ENCODE results near the gene PLD3.

DNA sequence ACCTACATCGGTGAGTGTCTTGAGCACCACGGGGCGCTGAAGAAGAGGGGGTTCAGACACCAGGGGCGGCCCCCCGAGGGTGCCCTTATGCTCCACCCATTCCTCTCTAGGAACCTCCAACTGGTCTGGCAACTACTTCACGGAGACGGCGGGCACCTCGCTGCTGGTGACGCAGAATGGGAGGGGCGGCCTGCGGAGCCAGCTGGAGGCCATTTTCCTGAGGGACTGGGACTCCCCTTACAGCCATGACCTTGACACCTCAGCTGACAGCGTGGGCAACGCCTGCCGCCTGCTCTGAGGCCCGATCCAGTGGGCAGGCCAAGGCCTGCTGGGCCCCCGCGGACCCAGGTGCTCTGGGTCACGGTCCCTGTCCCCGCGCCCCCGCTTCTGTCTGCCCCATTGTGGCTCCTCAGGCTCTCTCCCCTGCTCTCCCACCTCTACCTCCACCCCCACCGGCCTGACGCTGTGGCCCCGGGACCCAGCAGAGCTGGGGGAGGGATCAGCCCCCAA lies 29.4 kb downstream of the PLD3 start:
- TF ChIP-seq POLR2A (IDR thresholded peaks at IDR 0.05), result no peak
- TF ChIP-seq, protein P1, sequence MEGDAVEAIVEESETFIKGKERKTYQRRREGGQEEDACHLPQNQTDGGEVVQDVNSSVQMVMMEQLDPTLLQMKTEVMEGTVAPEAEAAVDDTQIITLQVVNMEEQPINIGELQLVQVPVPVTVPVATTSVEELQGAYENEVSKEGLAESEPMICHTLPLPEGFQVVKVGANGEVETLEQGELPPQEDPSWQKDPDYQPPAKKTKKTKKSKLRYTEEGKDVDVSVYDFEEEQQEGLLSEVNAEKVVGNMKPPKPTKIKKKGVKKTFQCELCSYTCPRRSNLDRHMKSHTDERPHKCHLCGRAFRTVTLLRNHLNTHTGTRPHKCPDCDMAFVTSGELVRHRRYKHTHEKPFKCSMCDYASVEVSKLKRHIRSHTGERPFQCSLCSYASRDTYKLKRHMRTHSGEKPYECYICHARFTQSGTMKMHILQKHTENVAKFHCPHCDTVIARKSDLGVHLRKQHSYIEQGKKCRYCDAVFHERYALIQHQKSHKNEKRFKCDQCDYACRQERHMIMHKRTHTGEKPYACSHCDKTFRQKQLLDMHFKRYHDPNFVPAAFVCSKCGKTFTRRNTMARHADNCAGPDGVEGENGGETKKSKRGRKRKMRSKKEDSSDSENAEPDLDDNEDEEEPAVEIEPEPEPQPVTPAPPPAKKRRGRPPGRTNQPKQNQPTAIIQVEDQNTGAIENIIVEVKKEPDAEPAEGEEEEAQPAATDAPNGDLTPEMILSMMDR (IDR thresholded peaks at IDR 0.05), result no peak
